Measurements from ENCODE around the gene GABBR2. TPM values are rescaled to one million over a fixed set of nuclear protein-coding genes. Genes with fewer than 3 reads are reported as not detected.

Gene GABBR2
- total RNA-seq, 3 donors from 2014 or later: not detected

- ATAC-seq (no peak), DNase-seq (no peak)
- no peaks in the 10 kb centered on the region for H3K4me1 Mint-ChIP-seq (ENCODE audit: low read depth)
- H3K27me3 Mint-ChIP-seq (ENCODE audit: low read depth): peaks cover 11% of the 10 kb centered on the region
- no peak overlapping the region for H3K4me3 Mint-ChIP-seq
- no peaks in the 10 kb centered on the region for H3K36me3 Mint-ChIP-seq (ENCODE audit: insufficient read depth)
- H3K9me3 Mint-ChIP-seq: no peaks in the 10 kb centered on the region
Observed at GRCh38 chr9:98341157-98342097, 367.3 kb downstream of the GABBR2 start.

- H3K36me3 Mint-ChIP-seq (ENCODE audit: insufficient read depth): no peaks in the 10 kb centered on the region
- H3K27me3 Mint-ChIP-seq (ENCODE audit: low read depth): peaks cover 18% of the 10 kb centered on the region
- no peaks in the 10 kb centered on the region for H3K9me3 Mint-ChIP-seq
- DNase-seq: no peak
- no peaks in the 10 kb centered on the region for H3K4me1 Mint-ChIP-seq (ENCODE audit: low read depth)
- ATAC-seq: no peak
- H3K4me3 Mint-ChIP-seq: no peak overlapping the region
Observed at GRCh38 chr9:98339987-98340800, 368.5 kb downstream of the GABBR2 start.

GRCh38 chr9:98335661-98336060 is 373.1 kb downstream of the GABBR2 start:
- Mint-ChIP-seq H3K9me3 (no peaks in the 10 kb centered on the region), H3K4me1 (ENCODE audit: low read depth) (no peaks in the 10 kb centered on the region), H3K4me3 (no peak overlapping the region), H3K36me3 (ENCODE audit: insufficient read depth) (no peaks in the 10 kb centered on the region), H3K27me3 (ENCODE audit: low read depth) (peaks cover 19% of the 10 kb centered on the region)
- ATAC-seq (no peak), DNase-seq (no peak)

GRCh38 chr9:98334796-98335195 is 373.9 kb downstream of the GABBR2 start:
- H3K4me3 Mint-ChIP-seq: no peak overlapping the region
- no peaks in the 10 kb centered on the region for H3K4me1 Mint-ChIP-seq (ENCODE audit: low read depth)
- DNase-seq: no peak
- H3K27me3 Mint-ChIP-seq (ENCODE audit: low read depth): peaks cover 21% of the 10 kb centered on the region
- no peaks in the 10 kb centered on the region for H3K36me3 Mint-ChIP-seq (ENCODE audit: insufficient read depth)
- ATAC-seq: no peak
- H3K9me3 Mint-ChIP-seq: no peaks in the 10 kb centered on the region

GRCh38 chr9:98333703-98334582 is 374.8 kb downstream of the GABBR2 start:
- no peak overlapping the region for H3K4me3 Mint-ChIP-seq
- H3K36me3 Mint-ChIP-seq (ENCODE audit: insufficient read depth): no peaks in the 10 kb centered on the region
- no peak for DNase-seq
- H3K9me3 Mint-ChIP-seq: no peaks in the 10 kb centered on the region
- H3K27me3 Mint-ChIP-seq (ENCODE audit: low read depth): peaks cover 19% of the 10 kb centered on the region
- ATAC-seq: no peak
- no peaks in the 10 kb centered on the region for H3K4me1 Mint-ChIP-seq (ENCODE audit: low read depth)

- ATAC-seq: no peak
- Mint-ChIP-seq H3K27me3 (ENCODE audit: low read depth) (peaks cover 19% of the 10 kb centered on the region), H3K36me3 (ENCODE audit: insufficient read depth) (no peaks in the 10 kb centered on the region)
Observed at GRCh38 chr9:98332405-98332831, 376.3 kb downstream of the GABBR2 start.

GRCh38 chr9:98331536-98332259 is 377.0 kb downstream of the GABBR2 start:
- no peak for ATAC-seq
- Mint-ChIP-seq H3K4me1 (ENCODE audit: low read depth) (no peaks in the 10 kb centered on the region), H3K36me3 (ENCODE audit: insufficient read depth) (no peaks in the 10 kb centered on the region), H3K4me3 (no peak overlapping the region), H3K27me3 (ENCODE audit: low read depth) (peaks cover 19% of the 10 kb centered on the region), H3K9me3 (no peaks in the 10 kb centered on the region)
- no peak for DNase-seq

More at GRCh38 chr9:98332405-98332831, 376.3 kb downstream of the GABBR2 start:
- no peak for DNase-seq
- Mint-ChIP-seq H3K9me3 (no peaks in the 10 kb centered on the region), H3K4me1 (ENCODE audit: low read depth) (no peaks in the 10 kb centered on the region), H3K4me3 (no peak overlapping the region)

GRCh38 chr9:98330831-98331230 is 377.9 kb downstream of the GABBR2 start:
- no peaks in the 10 kb centered on the region for H3K36me3 Mint-ChIP-seq (ENCODE audit: insufficient read depth)

GRCh38 chr9:98329904-98330303 is 378.8 kb downstream of the GABBR2 start:
- peaks cover 13% of the 10 kb centered on the region for H3K27me3 Mint-ChIP-seq (ENCODE audit: low read depth)
- ATAC-seq: no peak
- no peaks in the 10 kb centered on the region for H3K36me3 Mint-ChIP-seq (ENCODE audit: insufficient read depth)
- H3K9me3 Mint-ChIP-seq: no peaks in the 10 kb centered on the region
- no peak for DNase-seq
- no peak overlapping the region for H3K4me3 Mint-ChIP-seq
- no peaks in the 10 kb centered on the region for H3K4me1 Mint-ChIP-seq (ENCODE audit: low read depth)

More at GRCh38 chr9:98330831-98331230, 377.9 kb downstream of the GABBR2 start:
- no peak for ATAC-seq
- Mint-ChIP-seq H3K4me3 (no peak overlapping the region), H3K9me3 (no peaks in the 10 kb centered on the region), H3K27me3 (ENCODE audit: low read depth) (peaks cover 17% of the 10 kb centered on the region), H3K4me1 (ENCODE audit: low read depth) (no peaks in the 10 kb centered on the region)
- DNase-seq: no peak

GRCh38 chr9:98329281-98329680 is 379.5 kb downstream of the GABBR2 start:
- Mint-ChIP-seq H3K4me1 (ENCODE audit: low read depth) (no peaks in the 10 kb centered on the region), H3K27me3 (ENCODE audit: low read depth) (peaks cover 13% of the 10 kb centered on the region), H3K36me3 (ENCODE audit: insufficient read depth) (no peaks in the 10 kb centered on the region), H3K9me3 (no peaks in the 10 kb centered on the region), H3K4me3 (no peak overlapping the region)
- ATAC-seq (no peak), DNase-seq (no peak)

GRCh38 chr9:98328770-98329169 is 380.0 kb downstream of the GABBR2 start:
- Mint-ChIP-seq H3K36me3 (ENCODE audit: insufficient read depth) (no peaks in the 10 kb centered on the region), H3K27me3 (ENCODE audit: low read depth) (peaks cover 13% of the 10 kb centered on the region), H3K4me1 (ENCODE audit: low read depth) (no peaks in the 10 kb centered on the region), H3K4me3 (no peak overlapping the region), H3K9me3 (no peaks in the 10 kb centered on the region)
- no peak for DNase-seq
- ATAC-seq: no peak

- DNase-seq: no peak
- no peaks in the 10 kb centered on the region for H3K36me3 Mint-ChIP-seq (ENCODE audit: insufficient read depth)
- no peaks in the 10 kb centered on the region for H3K9me3 Mint-ChIP-seq
- H3K4me1 Mint-ChIP-seq (ENCODE audit: low read depth): no peaks in the 10 kb centered on the region
- no peak overlapping the region for H3K4me3 Mint-ChIP-seq
- ATAC-seq: no peak
- H3K27me3 Mint-ChIP-seq (ENCODE audit: low read depth): peaks cover 13% of the 10 kb centered on the region
Observed at GRCh38 chr9:98328141-98328540, 380.6 kb downstream of the GABBR2 start.

- no peak for ATAC-seq
- H3K27me3 Mint-ChIP-seq (ENCODE audit: low read depth): peaks cover 9% of the 10 kb centered on the region
- H3K9me3 Mint-ChIP-seq: no peaks in the 10 kb centered on the region
- no peak for DNase-seq
- no peaks in the 10 kb centered on the region for H3K4me1 Mint-ChIP-seq (ENCODE audit: low read depth)
- H3K36me3 Mint-ChIP-seq (ENCODE audit: insufficient read depth): no peaks in the 10 kb centered on the region
- H3K4me3 Mint-ChIP-seq: no peak overlapping the region
Observed at GRCh38 chr9:98327249-98327561, 381.5 kb downstream of the GABBR2 start.

Data from activated T-cell treated with anti-CD3 and anti-CD28 coated beads, Interleukin-2, amount 50 U/mL, for 4 hours (primary cell).